A673 (cell line): Measurements from ENCODE around the gene LIMA1. TPM values are rescaled to one million over a fixed set of nuclear protein-coding genes. Genes with fewer than 3 reads are reported as not detected.
"Not testable (repeated sequence)": the region's sequence is repeated elsewhere in the genome, so short reads cannot be mapped to it uniquely, and the experiment has no call there.

Source experiments
- BruUV-seq: library from RNA; stranded (reverse); fragments of 400-500 nt; replicated peaks from 2 replicates; lab custom pipeline; 2021; lab: Mats Ljungman, UMichigan
- CTCF ChIA-PET: fragments of 300-600 bp; sonication (Branson Sonifier 250); formaldehyde crosslinking; loops from one replicate; lab custom pipeline; 2022; ENCODE audit warnings: antibody characterized with exemption; lab: Charles Lee
- POLR2A ChIA-PET: fragments of 300-600 bp; sonication (Branson Sonifier 250); formaldehyde crosslinking; loops from one replicate; lab custom pipeline; 2022; ENCODE audit warnings: antibody characterized with exemption; ENCODE audit not compliant: low non-redundant PET; lab: Charles Lee
- DNase-seq: peaks from one replicate; pipeline ENCODE4 v3.0.0-alpha.2; 2015; ENCODE audit warnings: low spot score
- H3K27ac ChIP-seq: fragments of 200-600 bp; sonication (generic); 2 replicates; pipeline ENCODE4 v1.5.1; 2016; ENCODE audit warnings: mixed run types, low read depth, mild to moderate bottlenecking, mixed read lengths, antibody characterized with exemption, low read length; ENCODE audit not compliant: poor library complexity, severe bottlenecking
- H3K27me3 ChIP-seq: fragments of 200-600 bp; sonication (generic); replicated peaks from 2 replicates; pipeline ENCODE4 v1.6.1; 2017; ENCODE audit warnings: mixed run types, low read depth, mild to moderate bottlenecking, mixed read lengths, antibody characterized with exemption, low read length; ENCODE audit not compliant: insufficient read depth, poor library complexity
- H3K36me3 ChIP-seq: fragments of 200-600 bp; sonication (generic); 2 replicates; pipeline ENCODE4 v1.6.1; 2016; ENCODE audit warnings: mixed run types, mild to moderate bottlenecking, mixed read lengths, antibody characterized with exemption, low read length; ENCODE audit not compliant: insufficient read depth, poor library complexity, severe bottlenecking
- H3K4me1 ChIP-seq: fragments of 200-600 bp; sonication (generic); 2 replicates; pipeline ENCODE4 v1.6.1; 2017; ENCODE audit warnings: mixed run types, mild to moderate bottlenecking, mixed read lengths, antibody characterized with exemption, low read length; ENCODE audit not compliant: insufficient read depth, poor library complexity, severe bottlenecking
- H3K4me3 ChIP-seq: fragments of 200-600 bp; sonication (generic); 2 replicates; pipeline ENCODE4 v1.5.1; 2016; ENCODE audit warnings: low read depth, mixed run types, mild to moderate bottlenecking, mixed read lengths, low read length; ENCODE audit not compliant: poor library complexity, severe bottlenecking
- H3K9me3 ChIP-seq: fragments of 200-600 bp; sonication (generic); 2 replicates; pipeline ENCODE4 v1.6.1; 2016; ENCODE audit warnings: mixed run types, low read depth, mild to moderate bottlenecking, mixed read lengths, antibody characterized with exemption, low read length; ENCODE audit not compliant: poor library complexity, severe bottlenecking
- EZH2 ChIP-seq: fragments of 200-600 bp; sonication (generic); IDR thresholded peaks from 2 replicates; pipeline ENCODE4 v1.6.1; 2017; ENCODE audit warnings: borderline replicate concordance, low read depth, mild to moderate bottlenecking, mixed read lengths, antibody characterized with exemption, low read length; ENCODE audit not compliant: poor library complexity, severe bottlenecking
- intact Hi-C: fragments of 100-400 bp; cut with micrococcal nuclease; formaldehyde crosslinking; loops from one replicate; pipeline ENCODE4 v1.10.0; 2022; ENCODE audit not compliant: unreplicated experiment
- total RNA-seq: library from RNA; stranded (reverse); gene quantifications from 2 replicates; pipeline ENCODE4 v1.2.3, GENCODE V29; 2021
- TF ChIP-seq, protein P1 (sequence below): fragments of 300-800, 200-600 bp; sonication (generic); conservative IDR thresholded peaks from 2 replicates; pipeline ENCODE4 v1.5.1; 2017; ENCODE audit warnings: low read depth, mild to moderate bottlenecking, antibody characterized with exemption, low read length, moderate library complexity, mixed read lengths

LIMA1 gene
- total RNA-seq, 1 experiment from 2014 or later: 77.6 TPM

DNA sequence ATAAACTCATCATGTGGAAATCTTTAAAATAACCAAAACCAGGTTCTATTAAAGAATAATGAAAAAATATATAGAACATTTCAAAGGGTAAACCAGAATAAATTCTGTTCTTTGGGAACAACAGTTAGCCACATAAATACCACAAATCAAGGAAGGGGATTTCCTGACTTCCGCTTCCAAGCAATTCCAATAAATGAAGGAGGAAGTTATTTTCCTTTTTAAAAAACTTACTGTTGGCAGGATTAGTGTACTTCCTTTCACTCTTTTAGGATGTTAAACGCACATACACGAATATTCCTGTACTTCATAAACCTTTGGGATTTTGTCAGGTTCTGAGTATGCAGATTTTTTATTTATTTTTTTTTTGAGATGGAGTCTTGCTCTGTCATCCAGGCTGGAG, 13.7 kb upstream of the LIMA1 start:
- intact Hi-C loops: no loop called here

DNA sequence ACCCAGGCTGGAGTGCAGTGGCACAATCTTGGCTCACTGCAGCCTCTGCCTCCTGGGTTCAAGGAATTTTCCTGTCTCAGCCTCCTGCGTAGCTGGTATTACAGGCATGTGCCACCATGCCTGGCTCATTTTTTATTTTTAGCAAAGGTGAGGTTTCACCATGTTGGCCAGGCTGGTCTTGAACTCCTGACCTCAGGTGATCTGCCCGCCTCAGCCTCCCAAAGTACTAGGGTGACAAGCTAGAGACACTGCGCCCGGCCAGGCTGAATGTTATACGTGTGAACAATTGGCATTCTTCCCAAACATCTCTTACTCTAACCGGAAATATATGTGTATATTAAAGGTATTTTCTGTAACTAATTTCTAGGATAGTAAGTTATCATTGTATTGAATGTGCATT, 13.2 kb upstream of the LIMA1 start:
- H3K9me3 ChIP-seq: no peaks in the 10 kb centered on the region
- no peaks in the 10 kb centered on the region for H3K27me3 ChIP-seq
- H3K36me3 ChIP-seq: no peaks in the 10 kb centered on the region
- H3K4me1 ChIP-seq: peaks cover 4% of the 10 kb centered on the region
- intact Hi-C loops: no loop called here
- no TSS peak for BruUV-seq
- POLR2A ChIA-PET: no interaction called here
- no peak for TF ChIP-seq EZH2
- TF ChIP-seq, protein P1, sequence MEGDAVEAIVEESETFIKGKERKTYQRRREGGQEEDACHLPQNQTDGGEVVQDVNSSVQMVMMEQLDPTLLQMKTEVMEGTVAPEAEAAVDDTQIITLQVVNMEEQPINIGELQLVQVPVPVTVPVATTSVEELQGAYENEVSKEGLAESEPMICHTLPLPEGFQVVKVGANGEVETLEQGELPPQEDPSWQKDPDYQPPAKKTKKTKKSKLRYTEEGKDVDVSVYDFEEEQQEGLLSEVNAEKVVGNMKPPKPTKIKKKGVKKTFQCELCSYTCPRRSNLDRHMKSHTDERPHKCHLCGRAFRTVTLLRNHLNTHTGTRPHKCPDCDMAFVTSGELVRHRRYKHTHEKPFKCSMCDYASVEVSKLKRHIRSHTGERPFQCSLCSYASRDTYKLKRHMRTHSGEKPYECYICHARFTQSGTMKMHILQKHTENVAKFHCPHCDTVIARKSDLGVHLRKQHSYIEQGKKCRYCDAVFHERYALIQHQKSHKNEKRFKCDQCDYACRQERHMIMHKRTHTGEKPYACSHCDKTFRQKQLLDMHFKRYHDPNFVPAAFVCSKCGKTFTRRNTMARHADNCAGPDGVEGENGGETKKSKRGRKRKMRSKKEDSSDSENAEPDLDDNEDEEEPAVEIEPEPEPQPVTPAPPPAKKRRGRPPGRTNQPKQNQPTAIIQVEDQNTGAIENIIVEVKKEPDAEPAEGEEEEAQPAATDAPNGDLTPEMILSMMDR: no peak
- CTCF ChIA-PET: no interaction called here
- no peak overlapping the region for H3K27ac ChIP-seq
- H3K4me3 ChIP-seq: no peak overlapping the region
- no peak for DNase-seq

More for the DNA sequence above, 13.7 kb upstream of the LIMA1 start:
- Histone ChIP-seq H3K27ac (no peak overlapping the region), H3K27me3 (no peaks in the 10 kb centered on the region), H3K9me3 (no peaks in the 10 kb centered on the region), H3K4me3 (no peak overlapping the region), H3K36me3 (no peaks in the 10 kb centered on the region), H3K4me1 (peaks cover 4% of the 10 kb centered on the region)
- ChIA-PET CTCF (no interaction called here), POLR2A (interaction anchor here (0.5 kb wide), 1 partner anchor 212 kb away, joined by 6 read pairs; the partner anchor contains the start of gene SMARCD1)
- DNase-seq: peak; percentile 22
- TF ChIP-seq EZH2: no peak
- TF ChIP-seq, protein P1: no peak
- no TSS peak for BruUV-seq

DNA sequence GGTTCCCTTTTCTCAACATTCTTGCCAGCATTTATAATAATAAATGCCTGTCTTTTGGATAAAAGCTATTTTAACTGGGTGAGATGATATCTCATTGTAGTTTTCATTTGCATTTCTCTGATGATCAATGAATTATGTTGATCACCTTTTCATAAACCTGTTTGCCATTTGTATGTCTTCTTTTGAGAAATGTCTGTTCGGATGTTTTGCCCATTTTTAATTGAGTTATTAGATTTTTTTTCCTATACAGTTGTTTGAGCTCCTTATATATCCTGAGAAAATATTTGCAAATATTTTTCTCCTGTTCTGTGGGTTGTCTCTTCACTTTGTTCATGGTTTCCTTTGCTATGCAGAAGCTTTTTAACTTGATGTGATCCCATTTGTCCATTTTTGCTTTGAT, 8.1 kb upstream of the LIMA1 start:
- intact Hi-C loops: no loop called here
- CTCF ChIA-PET: no interaction called here
- no peak for TF ChIP-seq EZH2
- H3K36me3 ChIP-seq: no peaks in the 10 kb centered on the region
- H3K4me3 ChIP-seq: no peak overlapping the region
- H3K4me1 ChIP-seq: no peaks in the 10 kb centered on the region
- DNase-seq: no peak
- no peak overlapping the region for H3K27ac ChIP-seq
- H3K27me3 ChIP-seq: no peaks in the 10 kb centered on the region
- BruUV-seq: no TSS peak
- POLR2A ChIA-PET: no interaction called here
- no peaks in the 10 kb centered on the region for H3K9me3 ChIP-seq

DNA sequence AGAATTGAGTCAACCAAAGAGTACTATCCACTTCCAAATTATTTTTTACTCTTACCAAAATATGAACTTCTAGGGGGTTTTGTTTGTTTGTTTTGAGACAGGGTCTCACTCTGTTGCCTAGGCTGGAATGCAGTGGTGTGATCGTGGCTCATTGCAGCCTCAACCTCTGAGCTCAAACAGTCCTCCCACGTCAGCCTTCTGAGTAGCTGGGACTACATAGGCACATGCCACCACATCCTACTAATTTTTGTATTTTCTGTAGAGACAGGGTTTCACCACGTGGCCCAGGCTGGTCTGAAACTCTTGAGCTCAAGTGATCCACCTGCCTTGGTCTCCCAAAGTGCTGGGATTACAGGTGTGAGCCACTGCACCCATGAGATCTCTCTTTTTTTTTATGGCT, 7.4 kb upstream of the LIMA1 start:
- CTCF ChIA-PET: not testable (repeated sequence)

More for the DNA sequence above, 7.4 kb upstream of the LIMA1 start:
- H3K4me3 ChIP-seq, H3K4me1 ChIP-seq, intact Hi-C loops, DNase-seq, BruUV-seq, H3K36me3 ChIP-seq, H3K27ac ChIP-seq, H3K27me3 ChIP-seq, H3K9me3 ChIP-seq, POLR2A ChIA-PET: not testable (repeated sequence)
